HS-27A (cell line): ENCODE results near the gene NRIP2.
"Not testable (repeated sequence)": the region's sequence is repeated elsewhere in the genome, so short reads cannot be mapped to it uniquely, and the experiment has no call there.

ENCODE experiments used
- DNase-seq: peaks from one replicate; pipeline ENCODE4 v3.0.0-alpha.2; 2012; ENCODE audit warnings: low read depth, missing footprints

Gene NRIP2

DNA sequence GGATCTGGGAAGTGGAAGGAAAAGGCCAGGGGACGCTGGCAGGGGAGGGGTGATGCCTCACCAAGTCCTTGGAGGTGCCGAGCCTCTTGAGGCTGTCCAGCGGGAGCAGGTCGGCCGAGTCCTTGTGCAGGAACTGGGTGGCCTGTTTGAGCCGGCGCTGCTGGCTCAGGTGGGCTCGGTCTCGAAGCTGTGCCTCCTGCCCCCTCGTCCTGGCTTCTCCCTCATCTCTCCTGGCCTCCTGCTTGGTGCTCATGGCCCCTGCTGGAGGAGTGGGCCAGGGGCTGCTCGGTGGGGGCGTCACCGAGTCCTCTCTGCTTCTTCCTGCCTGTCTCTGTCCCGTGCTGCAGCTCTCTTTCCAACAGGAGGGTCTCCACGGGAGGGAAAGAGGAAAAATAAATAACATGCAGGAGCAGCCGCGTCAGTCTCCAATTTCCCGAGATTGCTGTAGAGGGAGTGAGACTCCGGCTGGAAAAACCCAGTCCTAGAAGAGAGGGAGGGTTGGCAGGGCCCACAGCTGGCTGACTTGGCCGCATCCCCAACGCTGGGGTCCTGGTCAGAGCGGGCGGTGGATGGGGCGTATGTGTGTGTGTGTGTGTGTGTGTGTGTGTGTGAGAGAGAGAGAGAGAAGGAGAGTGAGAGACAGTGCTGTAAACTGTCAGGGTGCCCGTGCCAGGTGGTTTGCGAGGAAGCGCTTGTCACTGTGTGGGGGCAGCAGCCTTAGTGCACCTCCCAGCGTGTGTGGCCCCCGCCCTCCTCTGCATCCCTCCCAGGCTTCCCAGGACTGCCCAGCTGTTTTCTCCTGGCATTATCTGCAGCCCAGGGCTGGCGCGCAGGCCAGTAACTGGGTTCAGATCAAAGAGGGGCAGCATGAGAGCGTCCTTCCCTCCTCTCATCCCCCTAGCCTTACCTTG, at the start of gene NRIP2:
NRIP2 (minus strand) TSS at position 455 of the 911 bp plus-strand sequence; CDS start at position 403, 52 bp downstream.
- DNase-seq, result no peak

DNA sequence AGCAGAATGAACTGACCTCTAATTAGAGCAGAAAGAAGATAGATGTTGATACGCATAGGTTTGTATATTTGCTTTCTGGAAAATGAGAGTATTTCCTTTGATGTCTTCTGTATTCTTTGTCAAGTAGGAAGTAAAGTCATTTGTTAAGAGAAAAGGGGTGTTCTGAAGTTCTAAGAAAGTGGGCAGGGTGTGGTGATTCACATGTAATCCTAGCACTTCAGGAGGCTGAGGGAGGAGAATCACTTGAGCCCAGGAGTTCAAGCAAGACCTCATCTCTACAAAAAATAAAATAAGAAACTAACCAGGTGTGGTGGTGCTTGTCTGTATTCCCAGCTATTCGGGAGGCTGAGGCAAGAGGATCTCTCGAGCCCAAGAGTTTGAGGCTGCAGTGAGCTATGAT, 45.0 kb upstream of the NRIP2 start:
- DNase-seq, result no peak

DNA sequence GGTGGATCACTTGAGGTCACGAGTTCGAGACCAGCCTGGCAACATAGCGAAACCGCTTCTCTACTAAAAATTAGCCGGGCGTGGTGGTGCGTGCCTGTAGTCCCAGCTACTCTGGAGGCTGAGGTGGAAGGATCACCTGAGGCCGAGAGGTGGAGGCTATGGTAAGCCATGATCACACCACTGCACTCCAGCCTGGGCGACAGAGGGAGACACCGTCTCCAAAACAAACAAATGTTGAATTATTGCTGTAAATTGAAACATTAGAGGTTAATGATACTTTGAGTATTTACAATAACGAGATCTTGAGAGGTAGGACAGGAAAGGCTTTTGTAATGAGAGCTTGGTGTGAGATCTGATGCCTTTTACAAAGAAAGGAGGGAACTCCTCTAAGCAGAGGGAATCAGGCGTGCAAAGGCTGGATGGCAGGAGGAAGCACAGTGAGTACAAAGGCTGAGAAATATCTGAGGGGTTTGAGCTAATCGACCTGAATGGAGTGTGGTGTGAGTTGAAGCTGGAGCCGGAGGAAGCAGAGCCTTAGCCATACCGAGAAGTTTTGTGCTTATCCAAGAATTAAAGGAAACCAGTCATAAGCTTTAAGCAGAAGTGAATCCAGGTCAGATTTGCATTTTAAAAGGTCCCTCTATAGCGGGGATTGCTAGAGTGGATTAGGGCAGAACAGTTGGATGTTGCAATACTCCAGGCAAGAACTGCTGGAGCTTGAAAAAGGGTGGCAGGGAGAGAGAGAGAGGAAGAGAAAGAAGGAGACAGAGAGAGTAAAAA, 43.3 kb upstream of the NRIP2 start:
- DNase-seq, result no peak

GRCh38 chr12:2877047-2877952, 42.5 kb upstream of the NRIP2 start, which contains the start of the genes FOXM1 and RHNO1:
Gene FOXM1, minus strand, starts transcription at chr12:2877174. Its CDS starts 2,696 bp downstream, at chr12:2874478.
Gene RHNO1, plus strand, starts transcription at chr12:2877223. Its CDS starts 8,144 bp downstream, at chr12:2885367.
- peak; percentile 81 for DNase-seq

DNA sequence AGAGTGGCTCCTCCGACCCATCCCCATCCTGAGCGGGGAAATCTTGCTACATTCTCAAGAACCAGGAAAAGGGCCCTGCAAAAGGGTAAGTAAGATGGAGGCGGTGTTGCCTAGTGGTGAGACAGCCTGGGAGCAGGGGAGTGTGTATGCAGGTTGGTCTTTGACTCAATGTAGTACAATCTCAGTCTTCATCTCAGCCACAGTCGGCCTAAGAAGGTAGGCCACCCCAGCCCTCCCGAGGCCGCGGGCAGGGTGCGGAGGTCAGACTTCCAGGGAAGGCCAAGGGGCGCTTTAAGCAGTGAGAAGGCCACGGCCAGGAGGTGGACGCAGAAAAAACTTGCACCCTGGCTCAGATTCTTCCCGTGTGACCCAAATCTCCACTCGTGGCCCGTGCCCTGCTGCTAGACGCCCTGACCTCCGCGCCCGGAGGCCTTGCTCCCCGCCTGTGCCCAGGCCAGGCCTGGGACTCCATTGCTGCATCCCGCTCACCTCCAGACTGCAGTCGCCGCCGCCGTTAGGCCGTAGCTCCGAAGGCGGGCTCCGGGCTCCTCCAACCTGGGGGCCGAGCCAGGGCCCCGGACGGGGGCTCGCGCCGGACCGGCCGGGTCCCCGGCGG, 41.7 kb upstream of the NRIP2 start:
- DNase-seq, result no peak

DNA sequence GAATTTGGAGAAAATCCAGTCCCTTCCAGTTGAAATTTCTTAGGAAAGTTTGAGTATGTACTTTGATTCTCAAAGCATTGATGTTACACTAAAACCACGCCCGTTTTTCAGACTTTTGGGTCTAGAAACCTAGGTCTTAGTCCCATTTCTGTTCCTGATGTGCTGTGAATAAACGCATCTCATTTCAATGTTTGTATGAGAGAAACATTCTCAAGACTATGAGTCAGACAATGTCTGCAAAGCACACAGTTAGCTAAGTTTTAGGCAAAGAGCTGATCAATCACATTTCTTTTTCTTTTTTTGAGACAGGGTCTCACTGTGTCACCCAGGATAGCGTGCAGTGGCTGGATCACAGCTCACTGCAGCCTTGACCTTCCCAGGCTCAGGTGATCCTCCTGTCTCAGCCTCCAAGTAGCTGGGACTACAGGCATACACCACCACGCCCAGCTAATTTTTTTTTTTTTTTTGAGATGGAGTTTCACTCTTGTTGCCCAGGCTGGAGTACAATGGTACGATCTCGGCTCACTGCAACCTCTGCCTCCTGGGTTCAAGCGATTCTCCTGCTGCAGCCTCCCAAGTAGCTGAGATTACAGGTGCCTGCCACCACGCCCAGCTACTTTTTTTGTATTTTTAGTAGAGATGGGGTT, 34.3 kb upstream of the NRIP2 start:
- DNase-seq, result not testable (repeated sequence)

DNA sequence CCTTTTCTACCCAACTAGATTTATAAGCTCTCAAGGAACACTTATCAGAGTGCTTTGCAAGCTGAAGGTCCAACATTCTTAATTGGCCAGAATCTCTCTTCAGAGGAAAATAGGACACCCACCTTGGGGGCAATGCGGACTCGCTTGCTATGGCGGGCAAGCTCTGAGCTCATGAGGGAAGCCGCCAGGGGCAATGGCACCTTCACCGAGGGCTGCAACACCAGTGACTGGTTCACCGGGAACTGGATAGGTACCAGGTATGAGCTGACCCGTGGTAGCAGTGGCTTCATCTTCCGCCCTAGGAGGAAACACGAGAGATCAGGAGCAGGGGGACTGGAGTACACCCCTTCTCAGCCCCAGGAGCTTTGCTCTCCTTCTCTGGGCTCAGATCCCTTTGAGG, 29.4 kb upstream of the NRIP2 start:
- no peak for DNase-seq

- DNase-seq, result not testable (repeated sequence)
These were observed 28.6 kb upstream of the NRIP2 start for GRCh38 chr12:2863402-2863801.

- no peak for DNase-seq
These were observed 28.0 kb upstream of the NRIP2 start for GRCh38 chr12:2862876-2863275.

DNA sequence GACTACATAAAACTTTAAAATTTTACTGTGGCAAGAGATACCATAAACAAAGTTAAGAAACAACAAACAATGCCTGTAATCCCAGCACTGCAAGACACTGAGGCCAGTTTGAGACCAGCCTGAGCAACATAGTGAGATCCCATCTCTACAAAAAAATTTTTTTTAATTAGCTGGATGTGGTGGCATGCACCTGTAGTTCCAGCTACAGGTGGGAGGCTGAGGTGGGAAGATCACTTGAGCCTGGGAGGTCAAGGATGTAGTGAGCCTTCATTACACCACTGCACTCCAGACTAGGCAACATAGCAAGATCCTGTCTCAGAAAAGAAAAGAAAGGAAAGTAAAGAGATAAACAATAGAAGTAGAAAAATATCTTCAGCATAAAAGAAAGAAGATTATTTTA, 25.3 kb upstream of the NRIP2 start:
- DNase-seq, result no peak

- no peak for DNase-seq
These were observed 24.1 kb upstream of the NRIP2 start for GRCh38 chr12:2858944-2859421.

DNA sequence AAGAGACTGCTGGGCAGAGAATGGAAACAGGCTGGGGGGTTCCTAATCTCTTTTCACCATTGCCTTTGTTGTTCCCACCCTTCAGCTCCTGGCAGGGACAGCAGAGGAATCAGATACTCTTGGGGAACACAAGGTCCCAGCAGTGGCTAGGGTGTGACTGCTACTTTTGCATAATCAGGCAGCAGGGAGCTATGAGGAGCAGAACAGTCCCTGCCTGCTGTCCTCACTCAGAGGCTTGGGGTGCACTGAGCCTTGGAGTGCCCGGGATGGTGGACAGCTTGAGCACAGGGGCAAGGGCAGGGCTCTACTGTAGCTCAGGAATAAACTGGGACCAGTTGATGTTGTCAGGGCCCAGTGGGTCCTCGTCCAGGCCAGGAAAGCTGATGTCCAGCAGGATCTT, 23.5 kb upstream of the NRIP2 start:
- DNase-seq, result no peak

DNA sequence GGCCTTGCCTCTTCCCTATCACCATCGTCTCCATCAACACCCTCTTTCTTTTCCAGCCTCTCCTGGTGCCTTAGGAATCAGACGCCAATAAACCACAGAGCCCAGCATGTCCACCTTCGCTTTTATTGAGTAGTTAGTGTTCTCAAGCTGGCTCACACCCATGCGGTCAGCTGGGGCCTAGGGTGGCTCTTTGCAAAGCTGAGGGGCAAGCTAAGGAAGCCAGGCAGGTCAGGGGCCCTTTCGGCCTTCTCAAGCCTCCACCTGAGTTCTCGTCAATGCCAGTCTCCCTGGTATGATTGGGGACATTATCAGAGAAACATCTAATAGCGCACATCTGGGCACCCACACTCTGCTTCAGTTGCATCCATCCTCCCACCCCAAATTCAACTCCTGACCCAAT, 22.7 kb upstream of the NRIP2 start:
- DNase-seq, result no peak

DNA sequence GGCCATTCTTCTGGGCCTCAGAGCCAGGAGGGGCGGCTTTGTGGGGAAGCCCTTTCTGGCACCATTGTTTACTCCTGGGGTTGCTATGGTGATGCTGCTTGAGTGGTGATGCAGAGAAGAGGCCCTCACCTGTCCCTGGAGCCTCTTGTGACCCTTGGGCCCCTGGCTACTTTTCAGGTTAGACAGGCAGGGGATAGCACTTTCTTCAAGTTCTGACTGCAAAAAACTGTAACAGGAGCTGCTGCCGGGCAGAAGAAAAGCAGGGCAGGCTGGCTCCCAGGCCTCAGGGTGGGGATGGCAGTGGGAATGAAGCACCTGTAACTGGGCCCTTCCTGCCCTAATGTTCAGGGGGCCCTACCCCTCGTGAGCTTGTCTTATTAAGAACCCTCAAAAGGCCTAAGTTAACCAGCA, 22.2 kb upstream of the NRIP2 start, which contains the start of gene TEX52:
TEX52 (minus strand) TSS at position 19 of the 411 bp plus-strand sequence; CDS start at position 6, 13 bp downstream.
- DNase-seq, result no peak

DNA sequence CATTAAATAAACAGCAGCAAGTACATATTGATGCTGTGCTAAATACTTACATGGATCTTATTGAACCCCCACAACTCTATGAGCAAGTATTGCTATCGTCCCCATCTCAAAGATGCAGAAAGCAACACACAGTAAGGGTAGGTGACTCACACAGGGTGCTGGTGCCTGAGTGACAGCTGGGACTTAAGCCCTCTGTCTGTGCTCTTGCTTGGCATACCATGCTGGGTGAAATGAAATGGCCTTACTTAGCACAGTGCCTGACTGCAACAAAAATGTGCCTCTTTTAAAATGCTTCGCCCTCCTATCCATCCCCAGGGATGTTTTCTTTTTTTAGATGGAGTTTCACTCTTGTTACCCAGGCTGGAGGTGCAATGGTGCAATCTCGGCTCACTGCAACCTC, 21.2 kb upstream of the NRIP2 start:
- no peak for DNase-seq

- DNase-seq, result no peak
These were observed 20.7 kb upstream of the NRIP2 start for GRCh38 chr12:2855546-2855945.

DNA sequence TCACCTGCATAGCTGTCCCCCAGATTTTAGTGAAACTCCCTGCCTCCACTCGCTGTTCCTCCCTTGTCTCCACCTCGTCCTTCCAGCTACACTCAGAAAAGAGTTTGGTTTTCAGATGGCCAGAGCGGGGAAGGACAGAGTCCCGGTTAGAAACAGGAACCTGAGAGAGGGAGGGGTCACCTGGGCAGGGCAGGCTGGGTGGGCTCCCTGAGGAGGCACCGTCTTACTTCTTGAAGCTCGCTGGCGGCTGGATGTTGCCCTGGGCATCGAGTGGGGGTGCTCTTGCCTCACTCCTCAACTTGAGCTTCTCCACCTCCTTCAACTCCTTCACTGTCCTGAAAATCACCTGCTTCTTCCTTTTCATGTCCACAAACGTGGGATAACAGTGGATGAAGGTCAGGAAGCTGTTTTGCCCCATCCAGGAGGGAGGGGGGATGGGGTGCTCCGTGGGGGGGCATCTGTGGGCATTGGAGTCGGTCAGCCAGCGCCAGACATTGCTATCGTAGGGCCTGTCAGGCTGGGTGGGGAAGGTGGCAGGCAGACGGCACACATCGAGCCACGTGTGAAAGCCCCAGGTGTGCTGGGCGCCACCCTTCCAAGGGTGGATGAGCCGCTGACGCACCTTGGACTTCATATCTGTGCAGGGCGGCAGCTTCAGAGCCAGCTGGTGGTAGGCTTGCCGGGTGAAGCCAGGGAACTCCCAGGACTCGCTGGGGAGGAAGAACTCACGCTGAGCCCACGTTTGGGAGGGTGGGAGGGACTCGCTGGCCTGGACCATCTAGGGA, 20.0 kb upstream of the NRIP2 start:
- DNase-seq, result no peak

GRCh38 chr12:2853626-2854025, 18.8 kb upstream of the NRIP2 start:
- no peak for DNase-seq

DNA sequence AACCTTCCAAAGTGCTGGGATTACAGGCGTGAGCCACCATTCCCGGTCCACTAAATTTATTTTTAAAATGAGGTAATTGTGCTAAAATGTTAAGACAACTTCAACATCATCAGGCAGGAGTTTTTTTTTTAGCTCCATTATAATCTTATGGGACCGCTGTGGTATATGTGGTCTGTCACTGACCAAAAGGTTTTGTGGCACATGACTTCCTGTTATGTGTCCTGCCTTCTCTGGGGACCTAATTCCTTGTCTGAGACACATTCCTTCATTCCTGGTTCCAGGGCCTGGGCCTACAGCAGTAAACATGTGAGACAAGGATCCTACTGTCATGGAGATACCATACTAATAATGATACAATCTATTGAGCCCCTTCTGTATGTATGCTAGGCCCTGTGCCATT, 17.1 kb upstream of the NRIP2 start:
- no peak for DNase-seq

DNA sequence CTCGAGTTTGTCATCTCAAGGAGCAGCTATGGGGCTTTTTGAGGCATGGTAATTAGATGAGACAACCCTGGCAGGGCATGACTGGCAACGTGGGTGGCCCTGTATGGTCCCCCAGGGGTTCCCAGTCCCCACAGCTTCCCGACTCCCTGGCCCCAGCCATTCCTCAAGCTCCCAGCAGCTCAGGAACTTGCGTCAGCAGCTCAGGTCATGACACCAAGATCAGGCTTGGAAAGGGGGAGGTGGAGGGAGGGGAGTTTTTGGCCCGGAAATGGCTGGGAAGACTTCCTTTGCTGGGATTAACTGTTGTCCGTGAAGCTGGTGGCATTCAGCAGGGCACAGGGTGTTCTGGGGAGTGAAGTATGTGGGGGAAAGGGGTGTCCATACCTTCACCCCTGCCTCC, 10.4 kb upstream of the NRIP2 start:
- no peak for DNase-seq
